Astrocyte (in vitro differentiated cells and primary cell): ENCODE results near the gene MCAT. TPM values are rescaled to one million over a fixed set of nuclear protein-coding genes. Genes with fewer than 3 reads are reported as not detected.

Experiments used
- DNase-seq: peaks from one replicate; pipeline ENCODE4 v3.0.0-alpha.2; 2010; ENCODE audit warnings: low read depth
- FAIRE-seq: peaks from 2 replicates; lab custom pipeline; 2011; peaks lifted over from hg19 to GRCh38; lab: Jason Lieb, UNC
- H2AFZ ChIP-seq: 2 replicates; pipeline ENCODE4 v1.6.0; 2012; ENCODE audit warnings: low read depth, low read length, inconsistent platforms
- H3K27ac ChIP-seq: 2 replicates; pipeline ENCODE4 v1.5.1; 2011; ENCODE audit warnings: low read depth, low read length, inconsistent platforms
- H3K27me3 ChIP-seq: 2 replicates; pipeline ENCODE4 v1.6.0; 2011; ENCODE audit warnings: low read length, inconsistent platforms; ENCODE audit not compliant: insufficient read depth
- H3K36me3 ChIP-seq: 2 replicates; pipeline ENCODE4 v1.5.1; 2011; ENCODE audit warnings: low read length, inconsistent platforms; ENCODE audit not compliant: insufficient read depth
- H3K4me1 ChIP-seq: 2 replicates; pipeline ENCODE4 v1.5.1; 2011; ENCODE audit warnings: low read length, inconsistent platforms; ENCODE audit not compliant: insufficient read depth
- H3K4me2 ChIP-seq: 2 replicates; pipeline ENCODE4 v1.6.0; 2012; ENCODE audit warnings: low read length, inconsistent platforms
- H3K4me3 ChIP-seq: 2 replicates; pipeline ENCODE4 v1.5.1; 2011; ENCODE audit warnings: low read depth, mild to moderate bottlenecking, low read length, inconsistent platforms; ENCODE audit not compliant: insufficient read depth
- H3K79me2 ChIP-seq: 2 replicates; pipeline ENCODE4 v1.6.0; 2012; ENCODE audit warnings: mild to moderate bottlenecking, low read length, inconsistent platforms; ENCODE audit not compliant: insufficient read depth
- H3K9ac ChIP-seq: 2 replicates; pipeline ENCODE4 v1.6.0; 2012; ENCODE audit warnings: mild to moderate bottlenecking, low read length, inconsistent platforms
- H3K9me3 ChIP-seq: 2 replicates; pipeline ENCODE4 v1.5.1; 2012; ENCODE audit warnings: low read depth, mild to moderate bottlenecking, low read length, inconsistent platforms; ENCODE audit not compliant: insufficient read depth
- H4K20me1 ChIP-seq: 2 replicates; pipeline ENCODE4 v1.6.0; 2012; ENCODE audit warnings: low read length, inconsistent platforms; ENCODE audit not compliant: insufficient read depth
- H3K27ac Mint-ChIP-seq: one replicate; pipeline ENCODE4 v1.8.0; 2021; ENCODE audit warnings: mild to moderate bottlenecking, mixed read lengths; ENCODE audit not compliant: unreplicated experiment
- H3K27me3 Mint-ChIP-seq: one replicate; pipeline ENCODE4 v1.8.0; 2021; ENCODE audit warnings: low read depth, mixed read lengths; ENCODE audit not compliant: unreplicated experiment
- H3K36me3 Mint-ChIP-seq: one replicate; pipeline ENCODE4 v1.8.0; 2021; ENCODE audit warnings: low read depth, mixed read lengths; ENCODE audit not compliant: unreplicated experiment
- H3K4me1 Mint-ChIP-seq: one replicate; pipeline ENCODE4 v1.8.0; 2021; ENCODE audit warnings: low read depth, mixed read lengths; ENCODE audit not compliant: unreplicated experiment
- H3K4me3 Mint-ChIP-seq: one replicate; pipeline ENCODE4 v1.8.0; 2021; ENCODE audit warnings: mild to moderate bottlenecking, moderate library complexity, mixed read lengths; ENCODE audit not compliant: unreplicated experiment
- H3K9me3 Mint-ChIP-seq: one replicate; pipeline ENCODE4 v1.8.0; 2021; ENCODE audit warnings: mild to moderate bottlenecking, mixed read lengths; ENCODE audit not compliant: unreplicated experiment
- CTCF ChIP-seq: IDR thresholded peaks from 2 replicates; pipeline ENCODE4 v1.5.1; 2011; ENCODE audit warnings: low read depth, mild to moderate bottlenecking, inconsistent platforms, low read length, moderate library complexity; ENCODE audit not compliant: insufficient read depth
- EZH2 ChIP-seq: IDR thresholded peaks from 2 replicates; pipeline ENCODE4 v1.6.1; 2012; ENCODE audit warnings: mild to moderate bottlenecking, low read length, inconsistent platforms; ENCODE audit not compliant: insufficient read depth
- total RNA-seq: library from RNA; stranded (reverse); gene quantifications from 2 replicates; pipeline ENCODE4 v1.2.1, GENCODE V29; 2021

Gene MCAT
- total RNA-seq, 1 donor from 2014 or later: 15.1 TPM

- FAIRE-seq (no peak), DNase-seq (no peak)
- Mint-ChIP-seq H3K36me3 (peaks cover 2% of the 10 kb centered on the region), H3K4me3 (no peak overlapping the region), H3K4me1 (no peaks in the 10 kb centered on the region), H3K27ac (no peak overlapping the region), H3K9me3 (no peaks in the 10 kb centered on the region), H3K27me3 (no peaks in the 10 kb centered on the region)
- H3K27ac ChIP-seq: no peak overlapping the region
- H3K79me2 ChIP-seq: peaks cover 52% of the 10 kb centered on the region
- H2AFZ ChIP-seq: no peak overlapping the region
- peaks cover 4% of the 10 kb centered on the region for H3K36me3 ChIP-seq
- TF ChIP-seq EZH2: no peak
- TF ChIP-seq CTCF: peak; percentile 16
- peaks cover 83% of the 10 kb centered on the region for H4K20me1 ChIP-seq
- H3K27me3 ChIP-seq: no peaks in the 10 kb centered on the region
- no peak overlapping the region for H3K4me3 ChIP-seq
- no peak overlapping the region for H3K9ac ChIP-seq
- no peaks in the 10 kb centered on the region for H3K9me3 ChIP-seq
- H3K4me1 ChIP-seq: no peaks in the 10 kb centered on the region
- H3K4me2 ChIP-seq: no peak overlapping the region
Observed at GRCh38 chr22:43159484-43160178, 16.4 kb upstream of the MCAT start.

DNA sequence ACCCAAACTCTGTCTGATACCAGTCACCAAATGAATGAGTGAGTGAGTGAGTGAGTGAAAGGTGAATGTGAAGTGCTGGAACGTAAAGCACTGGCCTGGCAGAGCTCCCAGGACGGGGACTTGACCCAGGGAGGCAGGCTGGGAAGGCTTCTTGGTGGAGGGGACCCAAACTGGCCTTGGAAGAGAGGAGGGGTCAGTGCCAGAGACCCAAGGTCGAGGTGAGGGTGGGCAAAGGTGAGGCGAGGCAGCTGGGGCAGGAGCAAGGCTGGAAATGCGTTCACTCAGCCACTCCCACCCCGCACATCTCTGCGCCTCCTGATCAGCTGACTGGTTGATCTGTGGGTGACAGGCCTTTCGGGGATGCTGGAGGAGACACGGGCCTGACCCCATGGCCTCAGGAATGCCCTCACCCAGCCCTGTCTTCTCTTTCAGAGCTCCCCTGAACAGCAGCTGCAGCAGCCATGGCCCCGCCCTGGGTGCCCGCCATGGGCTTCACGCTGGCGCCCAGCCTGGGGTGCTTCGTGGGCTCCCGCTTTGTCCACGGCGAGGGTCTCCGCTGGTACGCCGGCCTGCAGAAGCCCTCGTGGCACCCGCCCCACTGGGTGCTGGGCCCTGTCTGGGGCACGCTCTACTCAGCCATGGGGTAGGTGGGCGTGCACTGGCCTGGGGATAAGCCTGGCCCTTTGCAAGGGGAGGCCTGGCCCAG is 15.7 kb upstream of the MCAT start:
- no peak overlapping the region for H3K27ac ChIP-seq
- FAIRE-seq: no peak
- Mint-ChIP-seq H3K4me3 (no peak overlapping the region), H3K9me3 (no peaks in the 10 kb centered on the region), H3K36me3 (peaks cover 2% of the 10 kb centered on the region), H3K27me3 (no peaks in the 10 kb centered on the region), H3K4me1 (peaks cover under 1% of the 10 kb centered on the region), H3K27ac (no peak overlapping the region)
- H3K4me3 ChIP-seq: no peak overlapping the region
- H3K79me2 ChIP-seq: peaks cover 59% of the 10 kb centered on the region
- H4K20me1 ChIP-seq: peaks cover 82% of the 10 kb centered on the region
- no peak for DNase-seq
- H3K9me3 ChIP-seq: no peaks in the 10 kb centered on the region
- no peak overlapping the region for H3K9ac ChIP-seq
- no peaks in the 10 kb centered on the region for H3K4me1 ChIP-seq
- H3K36me3 ChIP-seq: peaks cover 4% of the 10 kb centered on the region
- no peak overlapping the region for H3K4me2 ChIP-seq
- H3K27me3 ChIP-seq: no peaks in the 10 kb centered on the region
- TF ChIP-seq CTCF: no peak
- no peak for TF ChIP-seq EZH2
- no peak overlapping the region for H2AFZ ChIP-seq
